ENCODE data around the gene ATG7. TPM values are rescaled to one million over a fixed set of nuclear protein-coding genes. Genes with fewer than 3 reads are reported as not detected.

ATG7 gene
- total RNA-seq, 1 donor from 2014 or later: 23.0 TPM

GRCh38 chr3:11535243-11535960, 263.2 kb downstream of the ATG7 start:
- TF ChIP-seq, protein P1, sequence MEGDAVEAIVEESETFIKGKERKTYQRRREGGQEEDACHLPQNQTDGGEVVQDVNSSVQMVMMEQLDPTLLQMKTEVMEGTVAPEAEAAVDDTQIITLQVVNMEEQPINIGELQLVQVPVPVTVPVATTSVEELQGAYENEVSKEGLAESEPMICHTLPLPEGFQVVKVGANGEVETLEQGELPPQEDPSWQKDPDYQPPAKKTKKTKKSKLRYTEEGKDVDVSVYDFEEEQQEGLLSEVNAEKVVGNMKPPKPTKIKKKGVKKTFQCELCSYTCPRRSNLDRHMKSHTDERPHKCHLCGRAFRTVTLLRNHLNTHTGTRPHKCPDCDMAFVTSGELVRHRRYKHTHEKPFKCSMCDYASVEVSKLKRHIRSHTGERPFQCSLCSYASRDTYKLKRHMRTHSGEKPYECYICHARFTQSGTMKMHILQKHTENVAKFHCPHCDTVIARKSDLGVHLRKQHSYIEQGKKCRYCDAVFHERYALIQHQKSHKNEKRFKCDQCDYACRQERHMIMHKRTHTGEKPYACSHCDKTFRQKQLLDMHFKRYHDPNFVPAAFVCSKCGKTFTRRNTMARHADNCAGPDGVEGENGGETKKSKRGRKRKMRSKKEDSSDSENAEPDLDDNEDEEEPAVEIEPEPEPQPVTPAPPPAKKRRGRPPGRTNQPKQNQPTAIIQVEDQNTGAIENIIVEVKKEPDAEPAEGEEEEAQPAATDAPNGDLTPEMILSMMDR (IDR thresholded peaks at IDR 0.05; ENCODE audit: partially characterized antibody, unreplicated experiment): no peak
- Mint-ChIP-seq H3K27ac (ENCODE audit: unreplicated experiment) (no peak overlapping the region), H3K9me3 (ENCODE audit: unreplicated experiment) (peaks cover 4% of the 10 kb centered on the region), H3K4me3 (ENCODE audit: unreplicated experiment) (no peak overlapping the region), H3K36me3 (ENCODE audit: unreplicated experiment) (peaks cover 7% of the 10 kb centered on the region), H3K27me3 (ENCODE audit: unreplicated experiment) (peaks cover 2% of the 10 kb centered on the region), H3K4me1 (ENCODE audit: low read depth, unreplicated experiment) (peaks cover 8% of the 10 kb centered on the region)
- no peak for DNase-seq

GRCh38 chr3:11536132-11536935, 264.1 kb downstream of the ATG7 start:
- H3K27ac Mint-ChIP-seq (ENCODE audit: unreplicated experiment): no peak overlapping the region
- H3K4me1 Mint-ChIP-seq (ENCODE audit: low read depth, unreplicated experiment): peaks cover 8% of the 10 kb centered on the region
- no peak overlapping the region for H3K4me3 Mint-ChIP-seq (ENCODE audit: unreplicated experiment)
- TF ChIP-seq, protein P1 (IDR thresholded peaks at IDR 0.05; ENCODE audit: partially characterized antibody, unreplicated experiment): no peak
- H3K36me3 Mint-ChIP-seq (ENCODE audit: unreplicated experiment): peaks cover 7% of the 10 kb centered on the region
- H3K9me3 Mint-ChIP-seq (ENCODE audit: unreplicated experiment): peaks cover 4% of the 10 kb centered on the region
- peaks cover 2% of the 10 kb centered on the region for H3K27me3 Mint-ChIP-seq (ENCODE audit: unreplicated experiment)
- no peak for DNase-seq

GRCh38 chr3:11536936-11537612, 264.9 kb downstream of the ATG7 start:
- Mint-ChIP-seq H3K36me3 (ENCODE audit: unreplicated experiment) (peaks cover 7% of the 10 kb centered on the region), H3K9me3 (ENCODE audit: unreplicated experiment) (peaks cover 6% of the 10 kb centered on the region), H3K27ac (ENCODE audit: unreplicated experiment) (no peak overlapping the region), H3K27me3 (ENCODE audit: unreplicated experiment) (peaks cover 2% of the 10 kb centered on the region), H3K4me1 (ENCODE audit: low read depth, unreplicated experiment) (peaks cover 8% of the 10 kb centered on the region), H3K4me3 (ENCODE audit: unreplicated experiment) (no peak overlapping the region)
- DNase-seq: no peak
- TF ChIP-seq, protein P1 (IDR thresholded peaks at IDR 0.05; ENCODE audit: partially characterized antibody, unreplicated experiment): no peak

DNA sequence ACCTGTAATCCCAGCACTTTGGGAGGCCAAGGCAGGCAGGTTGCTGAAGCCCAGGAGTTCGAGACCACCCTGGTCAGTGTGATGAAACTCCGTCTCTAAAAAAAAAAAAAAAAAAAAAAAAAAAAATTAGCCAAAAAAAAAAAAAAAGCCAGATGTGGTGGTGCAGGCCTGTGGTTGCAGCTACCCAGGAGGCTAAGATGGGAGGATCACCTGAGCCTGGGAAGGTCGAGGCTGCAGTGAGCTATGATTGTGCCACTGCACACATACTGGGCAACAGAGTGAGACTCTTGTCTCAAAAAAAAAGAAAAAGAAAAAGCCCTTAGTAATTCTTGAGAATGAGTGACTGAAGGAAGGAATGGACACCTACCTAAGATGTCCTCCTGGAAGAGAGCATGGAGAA, 266.4 kb downstream of the ATG7 start:
- no peak overlapping the region for H3K4me3 Mint-ChIP-seq (ENCODE audit: unreplicated experiment)
- no peak overlapping the region for H3K27ac Mint-ChIP-seq (ENCODE audit: unreplicated experiment)
- peaks cover 2% of the 10 kb centered on the region for H3K4me1 Mint-ChIP-seq (ENCODE audit: low read depth, unreplicated experiment)
- TF ChIP-seq, protein P1 (IDR thresholded peaks at IDR 0.05; ENCODE audit: partially characterized antibody, unreplicated experiment): no peak
- peaks cover 5% of the 10 kb centered on the region for H3K9me3 Mint-ChIP-seq (ENCODE audit: unreplicated experiment)
- peaks cover 7% of the 10 kb centered on the region for H3K36me3 Mint-ChIP-seq (ENCODE audit: unreplicated experiment)
- H3K27me3 Mint-ChIP-seq (ENCODE audit: unreplicated experiment): peaks cover 2% of the 10 kb centered on the region
- no peak for DNase-seq
